Vagina (tissue), 2 donors: ENCODE measurements around the gene COBL. TPM values are rescaled to one million over a fixed set of nuclear protein-coding genes. Genes with fewer than 3 reads are reported as not detected.

ENCODE experiments used
- DNase-seq, 2 donors: peaks; one replicate each; pipeline ENCODE4 v3.0.0-alpha.2; 2017; ENCODE audit errors: extremely low spot score in 2 of 2
- H3K27ac ChIP-seq: fragments of 200-600 bp; sonication (generic); one replicate; pipeline ENCODE4 v1.5.1; 2019
- H3K27me3 ChIP-seq: fragments of 200-600 bp; sonication (generic); one replicate; pipeline ENCODE4 v1.5.1; 2019
- H3K36me3 ChIP-seq, 2 donors: fragments of 200-600 bp; sonication (generic); one replicate each; pipeline ENCODE4 v1.5.1; 2017 to 2019
- H3K4me1 ChIP-seq: fragments of 200-600 bp; sonication (generic); one replicate; pipeline ENCODE4 v1.5.1; 2019
- H3K4me3 ChIP-seq, 2 donors: fragments of 200-600 bp; sonication (generic); 1 replicate in 1 of 2; 2 replicates in 1 of 2; pipeline ENCODE4 v1.5.1; 2016 to 2019
- H3K9me3 ChIP-seq: fragments of 200-600 bp; sonication (generic); one replicate; pipeline ENCODE4 v1.5.1; 2019
- POLR2A ChIP-seq, 2 donors: fragments of 450-650 bp; IDR thresholded peaks; one replicate each; pipeline ENCODE4 v1.6.1; 2017; ENCODE audit warnings: antibody characterized with exemption in 2 of 2, mild to moderate bottlenecking in 2 of 2, moderate library complexity in 2 of 2
- POLR2AphosphoS5 ChIP-seq, 2 donors: sonication (generic); formaldehyde crosslinking; IDR thresholded peaks; one replicate each; pipeline ENCODE4 v1.9.0; 2017; ENCODE audit warnings: antibody characterized with exemption in 2 of 2, mild to moderate bottlenecking in 2 of 2, low read depth in 1 of 2; ENCODE audit not compliant: insufficient read depth in 1 of 2
- intact Hi-C: fragments of 100-400 bp; cut with DNase I; formaldehyde crosslinking; loops from one replicate; pipeline ENCODE4 v1.15.1; 2023
- total RNA-seq: library from RNA; depleted of rRNA; stranded (reverse); fragments of >200 nt; gene quantifications from one replicate; pipeline ENCODE4 v1.2.3, GENCODE V29; 2016
- TF ChIP-seq, protein P1 (sequence below), 3 experiments: fragments of 450-650 bp in 2 of 3; fragments of 200-600 bp in 1 of 3; sonication (generic) in 1 of 3; IDR thresholded peaks; one replicate each; pipeline ENCODE4 v1.5.1; 2017 to 2019; ENCODE audit warnings: antibody characterized with exemption in 3 of 3, mild to moderate bottlenecking in 2 of 3, moderate library complexity in 2 of 3

Gene COBL
- total RNA-seq, 1 donor from 2014 or later: 9.3 TPM

DNA sequence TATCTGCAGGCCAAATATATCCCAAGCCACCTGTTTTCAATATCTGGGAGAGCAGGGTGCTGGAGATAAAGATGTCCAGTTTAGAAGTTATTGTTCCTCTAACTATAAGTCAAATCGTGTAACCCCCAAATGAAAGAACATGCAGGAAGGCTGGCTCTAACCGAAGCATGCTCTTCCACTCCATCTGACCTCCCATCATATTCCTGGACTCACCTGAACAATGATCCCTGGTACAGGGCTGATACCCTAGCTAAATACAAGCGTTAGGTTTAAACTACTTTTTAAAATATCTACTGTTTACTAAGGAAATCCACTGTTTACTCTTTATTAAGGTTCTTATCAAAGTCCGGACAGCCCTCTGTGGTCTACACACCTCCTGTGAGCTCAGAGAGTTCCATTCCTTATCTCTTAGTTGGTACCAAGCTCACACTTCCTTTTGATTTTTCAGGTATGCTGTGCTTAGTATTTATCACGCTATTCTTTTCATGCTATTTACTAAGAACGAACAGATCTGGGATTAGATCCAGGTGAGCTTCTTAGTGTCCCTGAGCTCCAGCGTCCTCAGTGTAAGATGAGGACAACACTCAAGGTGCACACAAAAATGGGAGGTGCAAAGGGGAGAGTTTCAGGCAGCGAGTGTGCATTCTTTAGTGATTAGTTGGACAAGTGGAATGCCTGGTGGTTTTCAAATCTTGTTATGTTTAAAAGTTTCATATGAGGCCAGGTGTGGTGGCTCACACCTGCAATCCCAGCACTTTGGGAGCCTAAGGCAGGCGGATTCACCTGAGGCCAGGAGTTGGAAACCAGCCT is 23.6 kb upstream of the COBL start:
- Histone ChIP-seq H3K36me3 (no peaks in the 10 kb centered on the region), H3K27me3 (no peaks in the 10 kb centered on the region), H3K27ac (no peak overlapping the region), H3K4me1 (no peaks in the 10 kb centered on the region), H3K9me3 (no peaks in the 10 kb centered on the region), H3K4me3 (no peak overlapping the region)
- intact Hi-C loops: no loop called here
- TF ChIP-seq POLR2A (IDR thresholded peaks at IDR 0.05): no peak
- TF ChIP-seq POLR2AphosphoS5 (IDR thresholded peaks at IDR 0.05; ENCODE audit: insufficient read depth in 1 of 2, low read depth in 1 of 2): no peak
- DNase-seq: no peak

DNA sequence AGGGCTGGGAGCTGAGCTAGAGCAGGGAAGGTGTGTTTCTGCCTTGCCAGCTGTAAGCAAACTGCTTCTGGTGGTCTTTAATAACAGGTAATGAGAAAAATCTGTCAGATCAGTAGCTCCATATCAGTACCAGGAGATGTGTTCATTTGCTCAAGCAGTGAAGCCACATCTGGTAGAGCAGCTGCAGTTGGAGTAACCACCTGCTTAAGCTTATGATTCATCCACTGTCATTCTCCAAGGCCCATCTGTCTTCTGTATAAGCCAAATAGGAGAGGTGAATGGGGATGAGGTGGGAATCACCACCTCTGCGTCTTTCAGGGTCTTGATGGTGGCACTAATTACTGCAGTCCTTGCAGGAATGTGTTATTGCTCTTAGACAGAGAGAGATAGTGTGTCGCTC is 18.4 kb upstream of the COBL start:
- intact Hi-C loops: no loop called here
- Histone ChIP-seq H3K27me3 (no peaks in the 10 kb centered on the region), H3K9me3 (no peaks in the 10 kb centered on the region), H3K27ac (no peak overlapping the region), H3K4me1 (no peaks in the 10 kb centered on the region), H3K4me3 (no peak overlapping the region), H3K36me3 (no peaks in the 10 kb centered on the region)
- TF ChIP-seq, protein P1, sequence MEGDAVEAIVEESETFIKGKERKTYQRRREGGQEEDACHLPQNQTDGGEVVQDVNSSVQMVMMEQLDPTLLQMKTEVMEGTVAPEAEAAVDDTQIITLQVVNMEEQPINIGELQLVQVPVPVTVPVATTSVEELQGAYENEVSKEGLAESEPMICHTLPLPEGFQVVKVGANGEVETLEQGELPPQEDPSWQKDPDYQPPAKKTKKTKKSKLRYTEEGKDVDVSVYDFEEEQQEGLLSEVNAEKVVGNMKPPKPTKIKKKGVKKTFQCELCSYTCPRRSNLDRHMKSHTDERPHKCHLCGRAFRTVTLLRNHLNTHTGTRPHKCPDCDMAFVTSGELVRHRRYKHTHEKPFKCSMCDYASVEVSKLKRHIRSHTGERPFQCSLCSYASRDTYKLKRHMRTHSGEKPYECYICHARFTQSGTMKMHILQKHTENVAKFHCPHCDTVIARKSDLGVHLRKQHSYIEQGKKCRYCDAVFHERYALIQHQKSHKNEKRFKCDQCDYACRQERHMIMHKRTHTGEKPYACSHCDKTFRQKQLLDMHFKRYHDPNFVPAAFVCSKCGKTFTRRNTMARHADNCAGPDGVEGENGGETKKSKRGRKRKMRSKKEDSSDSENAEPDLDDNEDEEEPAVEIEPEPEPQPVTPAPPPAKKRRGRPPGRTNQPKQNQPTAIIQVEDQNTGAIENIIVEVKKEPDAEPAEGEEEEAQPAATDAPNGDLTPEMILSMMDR (IDR thresholded peaks at IDR 0.05): no peak
- TF ChIP-seq POLR2A (IDR thresholded peaks at IDR 0.05) (no peak), POLR2AphosphoS5 (IDR thresholded peaks at IDR 0.05; ENCODE audit: insufficient read depth in 1 of 2, low read depth in 1 of 2) (no peak)
- DNase-seq: no peak

DNA sequence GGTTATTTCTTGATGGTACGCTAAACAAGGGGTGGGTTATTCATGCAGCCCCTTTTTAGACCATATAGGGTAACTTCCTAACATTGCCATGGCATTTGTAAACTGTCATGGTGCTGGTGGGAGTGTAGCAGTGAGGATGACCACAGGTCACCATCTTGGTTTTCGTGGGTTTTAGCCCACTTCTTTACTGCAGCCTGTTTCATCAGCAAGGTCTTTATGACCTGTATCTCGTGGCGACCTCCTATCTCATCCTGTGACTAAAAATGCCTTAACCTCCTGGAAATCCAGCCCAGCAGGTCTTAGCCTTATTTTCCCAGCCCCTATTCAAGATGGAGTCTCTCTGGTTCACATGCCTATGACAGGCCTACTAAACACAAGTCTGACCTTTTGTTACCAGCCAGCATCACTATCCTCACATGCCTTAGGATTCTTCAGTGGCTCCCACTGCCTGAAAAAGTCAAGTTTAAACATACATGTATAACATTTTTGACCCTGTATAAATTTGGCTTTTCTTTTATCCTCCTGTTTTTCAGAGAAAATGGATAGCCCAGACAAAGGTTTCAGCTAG is 13.2 kb upstream of the COBL start:
- TF ChIP-seq POLR2AphosphoS5 (IDR thresholded peaks at IDR 0.05; ENCODE audit: insufficient read depth in 1 of 2, low read depth in 1 of 2) (no peak), POLR2A (IDR thresholded peaks at IDR 0.05) (no peak)
- DNase-seq: no peak
- Histone ChIP-seq H3K27me3 (no peaks in the 10 kb centered on the region), H3K9me3 (no peaks in the 10 kb centered on the region), H3K36me3 (no peaks in the 10 kb centered on the region), H3K4me3 (no peak overlapping the region), H3K27ac (no peak overlapping the region), H3K4me1 (no peaks in the 10 kb centered on the region)
- intact Hi-C loops: no loop called here

GRCh38 chr7:51328351-51328801 is 11.8 kb upstream of the COBL start:
- H3K36me3 ChIP-seq: no peaks in the 10 kb centered on the region
- intact Hi-C loops: no loop called here
- DNase-seq: no peak
- H3K4me1 ChIP-seq: no peaks in the 10 kb centered on the region
- H3K4me3 ChIP-seq: no peak overlapping the region
- TF ChIP-seq POLR2AphosphoS5 (IDR thresholded peaks at IDR 0.05; ENCODE audit: insufficient read depth in 1 of 2, low read depth in 1 of 2) (no peak), POLR2A (IDR thresholded peaks at IDR 0.05) (no peak)
- TF ChIP-seq, protein P1 (IDR thresholded peaks at IDR 0.05): no peak
- no peak overlapping the region for H3K27ac ChIP-seq
- H3K9me3 ChIP-seq: no peaks in the 10 kb centered on the region
- no peaks in the 10 kb centered on the region for H3K27me3 ChIP-seq

GRCh38 chr7:51327287-51327717 is 10.7 kb upstream of the COBL start:
- intact Hi-C loops: no loop called here
- no peaks in the 10 kb centered on the region for H3K36me3 ChIP-seq
- TF ChIP-seq POLR2A (IDR thresholded peaks at IDR 0.05) (no peak), POLR2AphosphoS5 (IDR thresholded peaks at IDR 0.05; ENCODE audit: insufficient read depth in 1 of 2, low read depth in 1 of 2) (no peak)
- TF ChIP-seq, protein P1 (IDR thresholded peaks at IDR 0.05): no peak
- no peaks in the 10 kb centered on the region for H3K9me3 ChIP-seq
- no peaks in the 10 kb centered on the region for H3K4me1 ChIP-seq
- H3K27ac ChIP-seq: no peak overlapping the region
- no peak for DNase-seq
- H3K27me3 ChIP-seq: no peaks in the 10 kb centered on the region
- H3K4me3 ChIP-seq: no peak overlapping the region
